Thoracic aorta (tissue), 2 donors: ENCODE results near the gene SPIB. TPM values are rescaled to one million over a fixed set of nuclear protein-coding genes. Genes with fewer than 3 reads are reported as not detected.
A peak's percentile ranks its signal among the peaks of the same experiment; 100 is the strongest.

Experiments used
- ATAC-seq: fragments of 150-250 bp; one replicate; pipeline ENCODE4 v1.8.0; 2017; ENCODE audit warnings: low read depth; ENCODE audit not compliant: insufficient number of reproducible peaks, low FRiP score
- DNase-seq: peaks from one replicate; pipeline ENCODE4 v3.0.0-alpha.2; 2020; ENCODE audit warnings: low spot score
- H3K27ac ChIP-seq, 2 donors: fragments of 200-600 bp; sonication (generic); 1 replicate in 1 of 2; 2 replicates in 1 of 2; pipeline ENCODE4 v1.5.1; 2016; ENCODE audit warnings: mild to moderate bottlenecking in 2 of 2, moderate library complexity in 2 of 2
- H3K27me3 ChIP-seq: fragments of 200-600 bp; sonication (generic); replicated peaks from 2 replicates; pipeline ENCODE4 v1.6.0; 2016; ENCODE audit warnings: mild to moderate bottlenecking; ENCODE audit not compliant: insufficient read depth
- H3K36me3 ChIP-seq: fragments of 200-600 bp; sonication (generic); one replicate; pipeline ENCODE4 v1.5.1; 2016
- H3K4me1 ChIP-seq, 2 donors: fragments of 200-600 bp; sonication (generic); 1 replicate in 1 of 2; 2 replicates in 1 of 2; pipeline versions ENCODE4 v1.5.1 to v1.6.0; 2016; ENCODE audit warnings: low read depth in 2 of 2, mild to moderate bottlenecking in 1 of 2; ENCODE audit not compliant: control insufficient read depth in 1 of 2
- H3K4me3 ChIP-seq: fragments of 200-600 bp; sonication (generic); 2 replicates; pipeline ENCODE4 v1.5.1; 2016; ENCODE audit warnings: mild to moderate bottlenecking
- H3K9me3 ChIP-seq: fragments of 200-600 bp; sonication (generic); 2 replicates; pipeline ENCODE4 v1.5.1; 2016
- total RNA-seq, 2 donors: library from RNA; depleted of rRNA; stranded (reverse); fragments of >200 nt; gene quantifications; one replicate each; pipeline versions ENCODE4 v1.1.0 to v1.2.3, GENCODE V29; 2016
- TF ChIP-seq, protein P1 (sequence below): fragments of 200-600 bp; sonication (generic); IDR thresholded peaks from one replicate; pipeline ENCODE4 v1.5.1; 2019; ENCODE audit warnings: antibody characterized with exemption

The SPIB gene
- total RNA-seq, 2 donors from 2014 or later: not detected

DNA sequence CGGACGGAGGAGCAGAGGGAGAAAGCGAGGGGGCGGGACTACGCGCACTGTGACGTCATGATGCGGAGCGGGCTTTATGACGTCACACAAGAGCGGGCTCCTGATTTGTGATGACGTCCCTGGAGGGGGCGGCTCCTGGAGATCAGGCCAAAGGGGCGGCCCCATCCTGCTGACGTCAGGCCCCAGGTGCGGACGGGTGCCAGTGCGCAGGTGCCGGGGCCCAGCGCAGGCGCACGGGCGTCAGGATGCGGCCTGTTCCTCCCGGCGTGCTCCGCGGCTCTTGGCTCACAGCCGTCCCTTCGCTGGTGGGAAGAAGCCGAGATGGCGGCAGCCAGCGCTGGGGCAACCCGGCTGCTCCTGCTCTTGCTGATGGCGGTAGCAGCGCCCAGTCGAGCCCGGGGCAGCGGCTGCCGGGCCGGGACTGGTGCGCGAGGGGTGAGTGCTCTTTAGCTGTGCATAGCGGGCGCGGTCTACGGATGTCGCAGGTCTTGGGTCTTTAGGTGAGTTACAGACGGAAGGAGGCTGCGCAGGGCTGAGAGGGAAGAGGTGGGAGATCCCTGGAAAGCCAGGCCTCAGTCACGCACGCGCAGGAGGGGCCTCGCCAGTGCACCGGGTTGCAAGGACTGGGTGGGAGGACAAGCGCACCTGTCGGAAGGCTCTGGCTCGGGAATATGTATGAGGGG is 57.6 kb downstream of the SPIB start, which contains the start of the genes EMC10 and GARIN5A:
Gene EMC10, plus strand, starts transcription at position 284 of the 683 bp plus-strand sequence. Its CDS starts 38 bp downstream, at position 322.
Gene GARIN5A, minus strand, starts transcription at position 625 of the 683 bp plus-strand sequence. Its CDS starts 460 bp downstream, at position 165.
- peaks cover 23% of the 10 kb centered on the region for H3K36me3 ChIP-seq
- DNase-seq: peak; percentile 53
- TF ChIP-seq, protein P1, sequence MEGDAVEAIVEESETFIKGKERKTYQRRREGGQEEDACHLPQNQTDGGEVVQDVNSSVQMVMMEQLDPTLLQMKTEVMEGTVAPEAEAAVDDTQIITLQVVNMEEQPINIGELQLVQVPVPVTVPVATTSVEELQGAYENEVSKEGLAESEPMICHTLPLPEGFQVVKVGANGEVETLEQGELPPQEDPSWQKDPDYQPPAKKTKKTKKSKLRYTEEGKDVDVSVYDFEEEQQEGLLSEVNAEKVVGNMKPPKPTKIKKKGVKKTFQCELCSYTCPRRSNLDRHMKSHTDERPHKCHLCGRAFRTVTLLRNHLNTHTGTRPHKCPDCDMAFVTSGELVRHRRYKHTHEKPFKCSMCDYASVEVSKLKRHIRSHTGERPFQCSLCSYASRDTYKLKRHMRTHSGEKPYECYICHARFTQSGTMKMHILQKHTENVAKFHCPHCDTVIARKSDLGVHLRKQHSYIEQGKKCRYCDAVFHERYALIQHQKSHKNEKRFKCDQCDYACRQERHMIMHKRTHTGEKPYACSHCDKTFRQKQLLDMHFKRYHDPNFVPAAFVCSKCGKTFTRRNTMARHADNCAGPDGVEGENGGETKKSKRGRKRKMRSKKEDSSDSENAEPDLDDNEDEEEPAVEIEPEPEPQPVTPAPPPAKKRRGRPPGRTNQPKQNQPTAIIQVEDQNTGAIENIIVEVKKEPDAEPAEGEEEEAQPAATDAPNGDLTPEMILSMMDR: no peak
- no peaks in the 10 kb centered on the region for H3K9me3 ChIP-seq
- peaks cover 8 to 17% of the 10 kb centered on the region in 2 donors for H3K4me1 ChIP-seq
- ATAC-seq: peak; percentile 81
- no peaks in the 10 kb centered on the region for H3K27me3 ChIP-seq
- no peak within 1 kb of the TSS for H3K27ac ChIP-seq
- peak within 1 kb of the TSS; percentile 97 for H3K4me3 ChIP-seq

DNA sequence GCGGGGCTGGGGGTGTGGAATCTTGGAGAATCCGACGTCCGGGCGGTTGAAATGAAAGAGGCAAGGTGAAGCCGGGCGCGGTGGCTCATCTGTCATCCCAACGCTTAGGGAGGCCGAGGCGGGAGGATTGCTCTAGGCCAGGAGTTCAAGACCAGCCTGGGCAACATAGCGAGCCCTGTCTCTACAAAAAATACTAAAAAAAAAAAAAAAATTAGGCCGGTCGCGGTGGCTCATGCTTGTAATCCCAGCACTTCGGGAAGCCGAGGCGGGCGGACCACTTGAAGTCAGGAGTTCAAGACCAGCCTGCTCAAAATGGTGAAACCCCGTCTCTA is 58.1 kb downstream of the SPIB start:
- no peaks in the 10 kb centered on the region for H3K9me3 ChIP-seq
- no peak for ATAC-seq
- H3K36me3 ChIP-seq: peaks cover 28% of the 10 kb centered on the region
- TF ChIP-seq, protein P1: no peak
- no peak for DNase-seq
- H3K27me3 ChIP-seq: no peaks in the 10 kb centered on the region
- H3K27ac ChIP-seq: no peak overlapping the region
- H3K4me1 ChIP-seq: peaks cover 8 to 17% of the 10 kb centered on the region in 2 donors
- H3K4me3 ChIP-seq: peak overlapping the region; percentile 97

DNA sequence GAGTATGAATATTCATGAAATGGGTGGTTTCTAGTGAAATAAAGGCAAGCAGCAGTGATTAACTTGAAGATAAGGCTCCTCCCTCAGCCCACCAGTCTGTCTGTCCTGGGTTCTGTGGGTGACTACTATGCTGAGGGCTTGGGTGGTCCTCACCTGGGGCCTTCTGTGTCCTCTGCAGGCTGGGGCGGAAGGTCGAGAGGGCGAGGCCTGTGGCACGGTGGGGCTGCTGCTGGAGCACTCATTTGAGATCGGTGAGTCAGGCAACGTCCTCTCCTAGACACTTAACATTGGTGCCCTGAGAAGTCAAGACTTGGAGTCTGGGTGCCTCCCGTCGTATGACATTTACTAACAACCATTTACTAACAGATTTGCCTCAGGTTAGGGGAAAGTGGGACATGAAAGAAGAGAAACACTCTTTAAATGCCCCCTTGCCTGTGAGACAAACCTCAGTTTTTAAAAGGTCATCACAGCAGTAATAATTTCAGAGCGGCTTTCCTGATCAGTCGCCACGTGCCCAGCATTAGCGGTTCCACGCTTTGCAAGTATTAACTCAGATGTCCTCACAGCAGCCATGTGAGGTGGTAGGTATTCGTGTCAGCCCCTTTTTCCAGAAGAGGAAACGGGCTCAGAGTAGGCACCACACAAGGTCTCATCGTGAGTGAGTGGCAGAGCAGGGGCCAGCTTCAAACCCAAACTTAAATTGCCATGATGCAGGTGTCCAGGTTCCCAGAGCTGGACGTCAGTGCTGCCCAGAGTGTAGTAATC is 59.2 kb downstream of the SPIB start:
- H3K9me3 ChIP-seq: no peaks in the 10 kb centered on the region
- no peak overlapping the region for H3K4me3 ChIP-seq
- H3K4me1 ChIP-seq: peaks cover 8 to 17% of the 10 kb centered on the region in 2 donors
- H3K27me3 ChIP-seq: no peaks in the 10 kb centered on the region
- peaks cover 34% of the 10 kb centered on the region for H3K36me3 ChIP-seq
- TF ChIP-seq, protein P1: no peak
- ATAC-seq (no peak), DNase-seq (no peak)
- H3K27ac ChIP-seq: no peak overlapping the region

DNA sequence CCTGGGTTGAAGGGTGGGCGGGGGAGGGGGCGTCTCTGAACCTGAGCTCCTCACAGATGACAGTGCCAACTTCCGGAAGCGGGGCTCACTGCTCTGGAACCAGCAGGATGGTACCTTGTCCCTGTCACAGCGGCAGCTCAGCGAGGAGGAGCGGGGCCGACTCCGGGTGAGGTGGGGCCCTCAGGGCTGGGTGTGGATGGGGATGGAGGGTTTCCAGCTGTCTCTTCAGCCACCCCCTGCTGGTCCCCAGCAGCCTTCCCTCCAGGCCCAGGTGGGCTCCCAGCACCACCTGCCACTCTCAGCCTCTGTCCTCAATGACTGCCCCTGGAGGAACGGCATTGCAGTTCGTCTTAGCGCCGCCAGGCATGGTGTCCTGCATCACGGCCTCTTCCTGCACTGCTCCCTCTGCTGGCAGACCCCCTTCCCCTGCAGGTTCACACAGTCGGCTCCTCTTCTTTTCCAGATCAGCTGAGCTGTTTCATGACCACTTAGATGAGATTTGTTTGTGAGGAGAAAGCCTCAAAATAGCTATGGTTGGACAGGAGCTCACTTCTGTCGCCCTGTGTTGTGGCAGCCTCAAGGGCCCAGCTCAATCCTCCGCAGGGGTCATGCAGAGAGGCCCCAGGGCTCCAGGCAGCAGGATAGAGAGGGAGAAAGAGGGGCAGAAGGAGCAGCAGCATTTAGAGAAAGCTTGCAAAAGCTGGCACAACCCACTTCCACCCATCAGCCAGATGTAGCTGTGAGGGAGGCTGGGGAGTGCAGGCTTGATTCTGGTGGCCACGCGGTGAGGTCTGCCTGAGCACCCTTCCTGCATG is 60.4 kb downstream of the SPIB start:
- H3K36me3 ChIP-seq: peaks cover 38% of the 10 kb centered on the region
- DNase-seq: no peak

More for the DNA sequence above, 60.4 kb downstream of the SPIB start:
- no peak for ATAC-seq
- Histone ChIP-seq H3K27ac (no peak overlapping the region), H3K4me3 (no peak overlapping the region), H3K9me3 (no peaks in the 10 kb centered on the region), H3K4me1 (peaks cover 8 to 17% of the 10 kb centered on the region in 2 donors), H3K27me3 (no peaks in the 10 kb centered on the region)
- TF ChIP-seq, protein P1: peak; percentile 14
